Uterus (tissue), 4 donors: ENCODE measurements around the gene GAST. TPM values are rescaled to one million over a fixed set of nuclear protein-coding genes. Genes with fewer than 3 reads are reported as not detected.

Experiments
- DNase-seq, 2 donors: peaks; one replicate each; pipeline ENCODE4 v3.0.0-alpha.2; 2019 to 2020
- H3K27ac ChIP-seq, 2 donors: fragments of 200-600 bp; sonication (generic); 1 replicate in 1 of 2; 2 replicates in 1 of 2; pipeline ENCODE4 v1.5.1; 2016 to 2018
- H3K27me3 ChIP-seq, 2 donors: fragments of 200-600 bp; sonication (generic); one replicate each; pipeline ENCODE4 v1.5.1; 2018 to 2019; ENCODE audit warnings: control low read depth in 1 of 2
- H3K36me3 ChIP-seq, 2 donors: fragments of 200-600 bp; sonication (generic); one replicate each; pipeline ENCODE4 v1.5.1; 2019; ENCODE audit warnings: control low read depth in 1 of 2
- H3K4me1 ChIP-seq, 2 donors: fragments of 200-600 bp; sonication (generic); one replicate each; pipeline ENCODE4 v1.5.1; 2018 to 2019; ENCODE audit warnings: control low read depth in 1 of 2
- H3K4me3 ChIP-seq, 2 donors: fragments of 200-600 bp; sonication (generic); 1 replicate in 1 of 2; 2 replicates in 1 of 2; pipeline ENCODE4 v1.5.1; 2018 to 2019; ENCODE audit warnings: mild to moderate bottlenecking in 1 of 2
- H3K9me3 ChIP-seq, 2 donors: fragments of 200-600 bp; sonication (generic); one replicate each; pipeline ENCODE4 v1.5.1; 2019; ENCODE audit warnings: control low read depth in 1 of 2
- POLR2A ChIP-seq, 2 donors: fragments of 450-650 bp; IDR thresholded peaks; one replicate each; pipeline ENCODE4 v1.6.1; 2016; ENCODE audit warnings: antibody characterized with exemption in 2 of 2, mild to moderate bottlenecking in 1 of 2, moderate library complexity in 1 of 2
- intact Hi-C: fragments of 100-400 bp; cut with DNase I; formaldehyde crosslinking; loops from one replicate; pipeline ENCODE4 v1.15.1; 2023; ENCODE audit warnings: low total_unique reads
- total RNA-seq, 4 donors: library from RNA; depleted of rRNA in 3 of 4; stranded (reverse); fragments of >200 nt in 3 of 4; gene quantifications; one replicate each; pipeline versions ENCODE4 v1.1.0 to v1.2.4, GENCODE V29; 2014 to 2023
- TF ChIP-seq, protein P1 (sequence below), 4 experiments: fragments of 200-600 bp in 2 of 4; fragments of 450-650 bp in 2 of 4; sonication (generic) in 2 of 4; IDR thresholded peaks; one replicate each; pipeline ENCODE4 v1.5.1; 2016 to 2019; ENCODE audit warnings: antibody characterized with exemption in 4 of 4, mild to moderate bottlenecking in 2 of 4, moderate library complexity in 1 of 4
- donor health status: DM: yes; HTN: yes; CAD: no.

GAST gene
- total RNA-seq, 4 donors from 2014 or later, result not detected

DNA sequence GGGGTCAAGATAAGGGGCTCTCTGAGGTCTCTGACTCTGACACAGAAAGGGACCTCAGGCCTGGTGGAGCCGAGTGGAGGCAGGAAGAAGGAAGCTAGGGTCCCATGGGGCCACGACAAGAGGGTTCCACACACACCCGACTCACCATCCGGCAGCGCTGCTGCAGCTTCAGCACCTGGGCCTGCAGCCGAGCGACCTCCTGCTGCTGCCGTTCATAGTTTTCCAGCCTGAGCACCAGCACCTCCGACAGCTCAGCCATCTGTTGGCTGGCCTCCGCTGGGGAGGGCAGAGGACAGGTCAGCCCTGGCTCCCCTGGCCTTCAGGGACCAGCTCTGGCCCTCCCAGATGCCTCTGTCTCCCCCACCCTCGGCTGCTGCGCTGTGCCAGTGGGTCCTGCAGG is 15.9 kb downstream of the GAST start:
- Histone ChIP-seq H3K4me3 (no peak overlapping the region), H3K27me3 (no peaks in the 10 kb centered on the region), H3K9me3 (no peaks in the 10 kb centered on the region), H3K36me3 (no peaks in the 10 kb centered on the region), H3K4me1 (no peaks in the 10 kb centered on the region), H3K27ac (no peak overlapping the region)
- DNase-seq, result no peak
- intact Hi-C loops, result no loop called here
- TF ChIP-seq, protein P1, sequence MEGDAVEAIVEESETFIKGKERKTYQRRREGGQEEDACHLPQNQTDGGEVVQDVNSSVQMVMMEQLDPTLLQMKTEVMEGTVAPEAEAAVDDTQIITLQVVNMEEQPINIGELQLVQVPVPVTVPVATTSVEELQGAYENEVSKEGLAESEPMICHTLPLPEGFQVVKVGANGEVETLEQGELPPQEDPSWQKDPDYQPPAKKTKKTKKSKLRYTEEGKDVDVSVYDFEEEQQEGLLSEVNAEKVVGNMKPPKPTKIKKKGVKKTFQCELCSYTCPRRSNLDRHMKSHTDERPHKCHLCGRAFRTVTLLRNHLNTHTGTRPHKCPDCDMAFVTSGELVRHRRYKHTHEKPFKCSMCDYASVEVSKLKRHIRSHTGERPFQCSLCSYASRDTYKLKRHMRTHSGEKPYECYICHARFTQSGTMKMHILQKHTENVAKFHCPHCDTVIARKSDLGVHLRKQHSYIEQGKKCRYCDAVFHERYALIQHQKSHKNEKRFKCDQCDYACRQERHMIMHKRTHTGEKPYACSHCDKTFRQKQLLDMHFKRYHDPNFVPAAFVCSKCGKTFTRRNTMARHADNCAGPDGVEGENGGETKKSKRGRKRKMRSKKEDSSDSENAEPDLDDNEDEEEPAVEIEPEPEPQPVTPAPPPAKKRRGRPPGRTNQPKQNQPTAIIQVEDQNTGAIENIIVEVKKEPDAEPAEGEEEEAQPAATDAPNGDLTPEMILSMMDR (IDR thresholded peaks at IDR 0.05), result no peak
- no peak for TF ChIP-seq POLR2A (IDR thresholded peaks at IDR 0.05)

- Histone ChIP-seq H3K4me1 (peaks cover 0 to 7% of the 10 kb centered on the region in 2 donors), H3K9me3 (no peaks in the 10 kb centered on the region), H3K27me3 (peaks cover 6 to 7% of the 10 kb centered on the region in 2 donors), H3K4me3 (no peak overlapping the region), H3K27ac (no peak overlapping the region), H3K36me3 (no peaks in the 10 kb centered on the region)
- intact Hi-C loops, result no loop called here
- TF ChIP-seq, protein P1 (IDR thresholded peaks at IDR 0.05), result no peak
- TF ChIP-seq POLR2A (IDR thresholded peaks at IDR 0.05), result no peak
- no peak for DNase-seq
Observed at GRCh38 chr17:41730479-41730878, 18.3 kb downstream of the GAST start.

- intact Hi-C loops, result no loop called here
- Histone ChIP-seq H3K27ac (no peak overlapping the region), H3K4me1 (peaks cover 0 to 7% of the 10 kb centered on the region in 2 donors), H3K36me3 (no peaks in the 10 kb centered on the region), H3K9me3 (no peaks in the 10 kb centered on the region), H3K4me3 (no peak overlapping the region), H3K27me3 (peaks cover 6 to 12% of the 10 kb centered on the region in 2 donors)
- DNase-seq, result no peak
- TF ChIP-seq, protein P1 (IDR thresholded peaks at IDR 0.05), result no peak
- TF ChIP-seq POLR2A (IDR thresholded peaks at IDR 0.05), result no peak
Observed at GRCh38 chr17:41731836-41732235, 19.7 kb downstream of the GAST start.

DNA sequence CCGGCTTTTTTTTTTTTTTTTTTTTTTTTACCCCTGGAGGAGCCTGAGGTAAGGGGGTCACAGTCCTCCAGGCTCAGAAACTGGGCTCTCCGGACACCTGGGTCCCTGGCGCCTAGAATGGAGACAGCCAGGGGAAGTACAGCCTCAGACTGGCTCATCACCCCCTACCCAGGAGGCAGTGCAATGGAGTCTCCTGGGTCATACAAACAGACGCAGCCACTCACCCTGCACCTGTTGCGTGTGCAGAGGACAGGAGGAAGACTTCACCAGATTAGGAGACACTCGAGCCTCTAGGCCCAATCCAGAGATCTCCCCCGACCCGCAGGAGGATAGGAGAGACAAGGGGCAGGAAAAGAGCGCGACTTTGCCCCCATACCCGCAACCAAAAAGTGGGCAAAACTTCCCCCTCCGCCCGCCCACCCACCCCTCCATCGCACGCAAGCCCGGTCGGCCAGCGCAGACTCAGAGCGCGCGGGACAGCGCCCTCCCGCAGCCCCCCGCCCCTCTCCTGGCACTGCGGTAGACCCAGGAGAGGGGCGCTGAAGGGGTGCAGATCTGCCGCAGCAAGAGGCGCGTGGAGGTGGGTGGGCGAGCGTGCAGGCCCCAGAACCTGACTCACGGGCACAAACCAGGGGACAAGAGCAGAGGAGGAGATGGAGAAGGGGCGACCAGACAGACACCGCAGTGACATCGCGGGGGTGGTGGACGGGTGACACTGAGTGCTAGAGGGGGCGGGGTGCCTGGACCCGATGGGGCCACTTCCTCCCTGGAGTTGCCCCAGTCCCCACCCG is 21.4 kb downstream of the GAST start:
- TF ChIP-seq, protein P1 (IDR thresholded peaks at IDR 0.05), result no peak
- TF ChIP-seq POLR2A (IDR thresholded peaks at IDR 0.05), result no peak

GRCh38 chr17:41734139-41734948 is 22.2 kb downstream of the GAST start, which contains the start of gene HAP1:
Gene HAP1 (minus strand): TSS chr17:41734643. CDS start chr17:41734634, 9 bp downstream.
- H3K27me3 ChIP-seq, result peaks cover 11 to 12% of the 10 kb centered on the region in 2 donors
- H3K36me3 ChIP-seq, result no peaks in the 10 kb centered on the region
- H3K27ac ChIP-seq, result no peak within 1 kb of the TSS
- intact Hi-C loops, result no loop called here
- H3K9me3 ChIP-seq, result no peaks in the 10 kb centered on the region
- H3K4me1 ChIP-seq, result peaks cover 0 to 7% of the 10 kb centered on the region in 2 donors
- TF ChIP-seq POLR2A (IDR thresholded peaks at IDR 0.05), result peak; percentile 27 to 63
- TF ChIP-seq, protein P1 (IDR thresholded peaks at IDR 0.05), result no peak
- DNase-seq, result peak in 1 of 2 donors; percentile 37
- peak within 1 kb of the TSS; percentile 29 to 35 for H3K4me3 ChIP-seq

More for the DNA sequence above, 21.4 kb downstream of the GAST start:
- intact Hi-C loops, result no loop called here
- Histone ChIP-seq H3K4me3 (peak overlapping the region; percentile 29 to 35), H3K36me3 (no peaks in the 10 kb centered on the region), H3K27me3 (peaks cover 11 to 12% of the 10 kb centered on the region in 2 donors), H3K9me3 (no peaks in the 10 kb centered on the region), H3K4me1 (peaks cover 0 to 7% of the 10 kb centered on the region in 2 donors), H3K27ac (no peak overlapping the region)
- DNase-seq, result no peak
